Activated CD4-positive, alpha-beta T cell treated with anti-CD3 and anti-CD28 coated beads for 48 hours (primary cell): Measurements from ENCODE around the gene PDGFB.

Source experiments
- DNase-seq: peaks from one replicate; pipeline ENCODE4 v3.0.0-alpha.2; 2020

The PDGFB gene

GRCh38 chr22:39194098-39194497, 50.7 kb downstream of the PDGFB start:
- no peak for DNase-seq

- DNase-seq, result no peak
Observed at GRCh38 chr22:39188809-39189208, 56.0 kb downstream of the PDGFB start.

GRCh38 chr22:39185601-39186012, 59.2 kb downstream of the PDGFB start:
- DNase-seq, result no peak

- no peak for DNase-seq
Observed at GRCh38 chr22:39184586-39185577, 59.9 kb downstream of the PDGFB start.

- DNase-seq, result no peak
Observed at GRCh38 chr22:39183991-39184585, 60.7 kb downstream of the PDGFB start.

- no peak for DNase-seq
Observed at GRCh38 chr22:39182478-39183030, 62.2 kb downstream of the PDGFB start.

- DNase-seq, result no peak
Observed at GRCh38 chr22:39181778-39182177, 63.0 kb downstream of the PDGFB start.

- no peak for DNase-seq
Observed at GRCh38 chr22:39181356-39181755, 63.4 kb downstream of the PDGFB start.

- no peak for DNase-seq
Observed at GRCh38 chr22:39179841-39180335, 64.9 kb downstream of the PDGFB start.

- no peak for DNase-seq
Observed at GRCh38 chr22:39179401-39179827, 65.4 kb downstream of the PDGFB start.

GRCh38 chr22:39178206-39179111, 66.3 kb downstream of the PDGFB start:
- DNase-seq, result no peak

- DNase-seq, result no peak
Observed at GRCh38 chr22:39177791-39178190, 67.0 kb downstream of the PDGFB start.

GRCh38 chr22:39177456-39177775, 67.4 kb downstream of the PDGFB start:
- no peak for DNase-seq

GRCh38 chr22:39176714-39177455, 67.9 kb downstream of the PDGFB start:
- DNase-seq, result no peak

GRCh38 chr22:39176143-39176713, 68.6 kb downstream of the PDGFB start:
- DNase-seq, result no peak

GRCh38 chr22:39175353-39176142, 69.2 kb downstream of the PDGFB start:
- DNase-seq, result no peak

GRCh38 chr22:39174498-39175352, 70.1 kb downstream of the PDGFB start:
- DNase-seq, result peak; percentile 59

- DNase-seq, result peak; percentile 36
Observed at GRCh38 chr22:39173787-39174497, 70.8 kb downstream of the PDGFB start.
